Type B pancreatic cell (in vitro differentiated cells): Measurements from ENCODE around the gene STING1. TPM values are rescaled to one million over a fixed set of nuclear protein-coding genes. Genes with fewer than 3 reads are reported as not detected.
A peak's percentile ranks its signal among the peaks of the same experiment; 100 is the strongest.
"Not testable (repeated sequence)": the region's sequence is repeated elsewhere in the genome, so short reads cannot be mapped to it uniquely, and the experiment has no call there.

Source experiments
- DNase-seq: peaks from one replicate; pipeline ENCODE4 v3.0.0; 2021; ENCODE audit warnings: mixed read lengths; ENCODE audit not compliant: unreplicated experiment; ENCODE audit errors: extremely low spot score
- H3K27ac Mint-ChIP-seq: 2 replicates; pipeline ENCODE4 v1.8.0; 2021; ENCODE audit warnings: mild to moderate bottlenecking, mixed read lengths
- H3K27me3 Mint-ChIP-seq: 2 replicates; pipeline ENCODE4 v1.8.0; 2021; ENCODE audit warnings: mixed read lengths
- H3K36me3 Mint-ChIP-seq: 2 replicates; pipeline ENCODE4 v1.8.0; 2021; ENCODE audit warnings: mixed read lengths
- H3K4me1 Mint-ChIP-seq: one replicate; pipeline ENCODE4 v1.8.0; 2021; ENCODE audit warnings: mixed read lengths; ENCODE audit not compliant: unreplicated experiment
- H3K4me3 Mint-ChIP-seq: 2 replicates; pipeline ENCODE4 v1.8.0; 2021; ENCODE audit warnings: mild to moderate bottlenecking, mixed read lengths
- H3K9me3 Mint-ChIP-seq: 2 replicates; pipeline ENCODE4 v1.8.0; 2021; ENCODE audit warnings: mixed read lengths
- total RNA-seq: library from RNA; stranded (reverse); gene quantifications from 2 replicates; pipeline ENCODE4 v1.2.1, GENCODE V29; 2021; ENCODE audit warnings: low replicate concordance
- TF ChIP-seq, protein P1 (sequence below): fragments of 200-600 bp; sonication (generic); conservative IDR thresholded peaks from 2 replicates; pipeline ENCODE4 v1.5.0; 2021; ENCODE audit warnings: antibody characterized with exemption, mild to moderate bottlenecking

Gene STING1
- total RNA-seq, 1 donor from 2014 or later, result 7.7 TPM

DNA sequence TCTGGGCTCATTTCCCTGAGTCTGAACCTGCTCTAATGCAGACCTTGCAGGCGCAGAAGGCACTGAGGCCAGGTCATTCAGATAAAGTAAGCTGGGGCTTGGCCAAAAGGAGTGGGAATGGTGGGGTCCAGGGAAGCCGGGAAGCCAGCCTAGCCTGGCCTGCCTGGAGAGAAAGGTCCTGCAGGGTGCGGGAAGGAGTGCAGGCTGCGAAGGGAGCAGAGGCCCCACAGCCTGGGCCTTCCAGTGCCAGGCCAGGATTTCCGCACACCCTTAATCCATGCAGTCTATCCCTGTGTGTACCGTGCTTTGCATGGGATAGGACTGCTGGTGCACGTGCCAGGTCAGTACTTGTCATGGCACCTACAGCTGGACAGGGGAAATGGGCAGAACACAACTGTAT is 3.6 kb upstream of the STING1 start:
- Mint-ChIP-seq H3K9me3 (no peaks in the 10 kb centered on the region), H3K27ac (no peak overlapping the region), H3K4me1 (peaks cover 22% of the 10 kb centered on the region), H3K27me3 (no peaks in the 10 kb centered on the region), H3K4me3 (no peak overlapping the region), H3K36me3 (no peaks in the 10 kb centered on the region)
- no peak for DNase-seq
- TF ChIP-seq, protein P1, sequence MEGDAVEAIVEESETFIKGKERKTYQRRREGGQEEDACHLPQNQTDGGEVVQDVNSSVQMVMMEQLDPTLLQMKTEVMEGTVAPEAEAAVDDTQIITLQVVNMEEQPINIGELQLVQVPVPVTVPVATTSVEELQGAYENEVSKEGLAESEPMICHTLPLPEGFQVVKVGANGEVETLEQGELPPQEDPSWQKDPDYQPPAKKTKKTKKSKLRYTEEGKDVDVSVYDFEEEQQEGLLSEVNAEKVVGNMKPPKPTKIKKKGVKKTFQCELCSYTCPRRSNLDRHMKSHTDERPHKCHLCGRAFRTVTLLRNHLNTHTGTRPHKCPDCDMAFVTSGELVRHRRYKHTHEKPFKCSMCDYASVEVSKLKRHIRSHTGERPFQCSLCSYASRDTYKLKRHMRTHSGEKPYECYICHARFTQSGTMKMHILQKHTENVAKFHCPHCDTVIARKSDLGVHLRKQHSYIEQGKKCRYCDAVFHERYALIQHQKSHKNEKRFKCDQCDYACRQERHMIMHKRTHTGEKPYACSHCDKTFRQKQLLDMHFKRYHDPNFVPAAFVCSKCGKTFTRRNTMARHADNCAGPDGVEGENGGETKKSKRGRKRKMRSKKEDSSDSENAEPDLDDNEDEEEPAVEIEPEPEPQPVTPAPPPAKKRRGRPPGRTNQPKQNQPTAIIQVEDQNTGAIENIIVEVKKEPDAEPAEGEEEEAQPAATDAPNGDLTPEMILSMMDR, result no peak

- not testable (repeated sequence) for DNase-seq, H3K9me3 Mint-ChIP-seq, H3K27me3 Mint-ChIP-seq, H3K36me3 Mint-ChIP-seq
- Mint-ChIP-seq H3K27ac (peak overlapping the region; percentile 85), H3K4me3 (peak overlapping the region; percentile 55), H3K4me1 (peaks cover 28% of the 10 kb centered on the region)
Observed at GRCh38 chr5:139482890-139483208, 291 bp upstream of the STING1 start.

DNA sequence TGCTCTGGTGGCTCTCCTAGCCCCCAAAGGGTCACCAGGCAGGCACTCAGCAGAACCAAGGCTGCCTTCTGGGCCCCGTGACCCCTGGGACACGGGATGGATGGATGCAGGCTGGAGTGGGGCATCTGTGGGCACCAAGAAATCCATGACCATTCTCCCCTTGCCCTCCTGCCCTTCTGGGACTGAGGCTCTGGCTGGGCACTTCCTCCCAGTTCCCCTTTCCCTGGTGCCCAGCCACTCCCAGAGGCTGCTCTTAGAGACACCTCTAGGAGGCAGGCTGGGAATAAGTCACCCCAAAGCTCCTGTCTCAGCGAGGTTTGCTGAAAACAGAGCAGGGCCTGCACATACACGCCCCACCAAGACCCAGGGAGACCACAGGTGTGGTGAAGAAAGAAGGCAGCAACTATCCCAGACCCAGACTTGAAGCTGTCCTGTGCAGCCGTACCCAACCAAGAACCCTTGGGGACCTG is 943 bp downstream of the STING1 start:
- DNase-seq, result no peak
- Mint-ChIP-seq H3K9me3 (no peaks in the 10 kb centered on the region), H3K4me3 (no peak overlapping the region), H3K36me3 (no peaks in the 10 kb centered on the region), H3K27me3 (no peaks in the 10 kb centered on the region), H3K27ac (no peak overlapping the region), H3K4me1 (peaks cover 27% of the 10 kb centered on the region)
- TF ChIP-seq, protein P1, result no peak

- Mint-ChIP-seq H3K27ac (no peak overlapping the region), H3K36me3 (no peaks in the 10 kb centered on the region), H3K4me3 (no peak overlapping the region), H3K27me3 (no peaks in the 10 kb centered on the region), H3K4me1 (peaks cover 23% of the 10 kb centered on the region), H3K9me3 (no peaks in the 10 kb centered on the region)
- DNase-seq, result no peak
- TF ChIP-seq, protein P1, result no peak
Observed at GRCh38 chr5:139481122-139481533, 1.4 kb downstream of the STING1 start.

- not testable (repeated sequence) for H3K9me3 Mint-ChIP-seq
Observed at GRCh38 chr5:139479729-139480128, 2.8 kb downstream of the STING1 start.

GRCh38 chr5:139478657-139479423 is 3.7 kb downstream of the STING1 start:
- H3K27me3 Mint-ChIP-seq, H3K9me3 Mint-ChIP-seq, H3K27ac Mint-ChIP-seq, H3K36me3 Mint-ChIP-seq, DNase-seq, H3K4me3 Mint-ChIP-seq: not testable (repeated sequence)
- peaks cover 23% of the 10 kb centered on the region for H3K4me1 Mint-ChIP-seq

More at GRCh38 chr5:139479729-139480128, 2.8 kb downstream of the STING1 start:
- H3K4me1 Mint-ChIP-seq, result peaks cover 25% of the 10 kb centered on the region
- H3K4me3 Mint-ChIP-seq, H3K36me3 Mint-ChIP-seq, DNase-seq, H3K27ac Mint-ChIP-seq, H3K27me3 Mint-ChIP-seq: not testable (repeated sequence)

- no peak for DNase-seq
- peaks cover 7% of the 10 kb centered on the region for H3K27me3 Mint-ChIP-seq
- H3K9me3 Mint-ChIP-seq, result no peaks in the 10 kb centered on the region
- H3K27ac Mint-ChIP-seq, result no peak overlapping the region
- TF ChIP-seq, protein P1, result no peak
- no peaks in the 10 kb centered on the region for H3K36me3 Mint-ChIP-seq
- peaks cover 33% of the 10 kb centered on the region for H3K4me1 Mint-ChIP-seq
- no peak overlapping the region for H3K4me3 Mint-ChIP-seq
Observed at GRCh38 chr5:139475865-139476617, 6.5 kb downstream of the STING1 start.
